Mucosa of stomach (tissue), 1 donor: ENCODE measurements around the gene EXOC2.
"Not testable (repeated sequence)": the region's sequence is repeated elsewhere in the genome, so short reads cannot be mapped to it uniquely, and the experiment has no call there.

Experiments
- H3K27me3 ChIP-seq: one replicate; pipeline ENCODE4 v1.7.0; 2013; ENCODE audit warnings: mild to moderate bottlenecking, low read length; ENCODE audit not compliant: control insufficient read depth, insufficient read depth
- H3K36me3 ChIP-seq: one replicate; pipeline ENCODE4 v1.7.0; 2013; ENCODE audit warnings: low read length; ENCODE audit not compliant: control insufficient read depth, insufficient read depth
- H3K4me1 ChIP-seq: one replicate; pipeline ENCODE4 v1.7.0; 2013; ENCODE audit warnings: mild to moderate bottlenecking, low read length; ENCODE audit not compliant: control insufficient read depth, insufficient read depth
- H3K4me3 ChIP-seq: one replicate; pipeline ENCODE4 v1.7.0; 2013; ENCODE audit warnings: low read length
- H3K9ac ChIP-seq: one replicate; pipeline ENCODE4 v1.7.0; 2013; ENCODE audit warnings: mild to moderate bottlenecking, low read length, moderate library complexity
- H3K9me3 ChIP-seq: one replicate; pipeline ENCODE4 v1.7.0; 2013; ENCODE audit warnings: mild to moderate bottlenecking, low read length, moderate library complexity; ENCODE audit not compliant: control insufficient read depth
- donor health status: Pancreatic carcinoma.

Gene EXOC2

DNA sequence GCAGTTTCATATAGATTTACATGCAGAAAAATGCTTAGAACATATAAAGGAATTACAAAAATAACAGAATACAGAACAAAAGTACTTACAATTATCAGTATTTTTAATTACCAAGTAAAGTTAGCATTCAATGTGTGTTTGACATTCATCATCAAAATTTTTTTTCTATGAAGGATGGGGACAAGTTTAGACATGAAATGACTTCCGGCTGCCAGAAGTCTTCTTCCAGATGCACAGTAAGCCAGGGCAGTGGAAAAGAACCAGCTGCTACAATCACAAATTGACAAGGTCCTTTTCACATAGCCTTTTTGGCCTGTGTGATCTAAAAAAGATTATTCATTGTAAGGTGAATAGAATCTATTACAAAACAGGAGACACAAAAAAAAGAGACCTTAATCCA, 109.8 kb downstream of the EXOC2 start:
- no peaks in the 10 kb centered on the region for H3K36me3 ChIP-seq
- H3K4me3 ChIP-seq: no peak overlapping the region
- no peaks in the 10 kb centered on the region for H3K4me1 ChIP-seq
- no peak overlapping the region for H3K9ac ChIP-seq
- H3K9me3 ChIP-seq: no peaks in the 10 kb centered on the region
- no peaks in the 10 kb centered on the region for H3K27me3 ChIP-seq

DNA sequence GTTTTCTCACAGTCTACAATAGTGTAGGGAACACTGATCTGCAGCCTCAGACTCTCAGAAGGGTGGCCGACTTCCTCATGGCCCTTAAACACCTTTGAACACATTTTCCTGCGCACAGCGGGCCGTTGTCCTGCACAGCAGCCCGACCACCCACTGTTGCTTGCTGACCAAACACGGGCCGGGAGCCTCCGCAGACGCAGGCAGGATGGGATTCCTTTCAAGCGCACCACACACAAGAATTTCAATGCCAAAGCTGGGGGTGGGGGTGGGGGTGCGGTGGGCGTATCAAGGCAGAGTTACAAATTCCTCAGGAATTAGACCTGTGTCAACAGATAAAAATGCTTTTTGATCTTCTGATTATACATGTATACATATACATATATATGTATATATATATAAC, 110.6 kb downstream of the EXOC2 start:
- Histone ChIP-seq H3K36me3 (no peaks in the 10 kb centered on the region), H3K4me1 (no peaks in the 10 kb centered on the region), H3K27me3 (no peaks in the 10 kb centered on the region), H3K4me3 (no peak overlapping the region), H3K9me3 (no peaks in the 10 kb centered on the region), H3K9ac (no peak overlapping the region)

DNA sequence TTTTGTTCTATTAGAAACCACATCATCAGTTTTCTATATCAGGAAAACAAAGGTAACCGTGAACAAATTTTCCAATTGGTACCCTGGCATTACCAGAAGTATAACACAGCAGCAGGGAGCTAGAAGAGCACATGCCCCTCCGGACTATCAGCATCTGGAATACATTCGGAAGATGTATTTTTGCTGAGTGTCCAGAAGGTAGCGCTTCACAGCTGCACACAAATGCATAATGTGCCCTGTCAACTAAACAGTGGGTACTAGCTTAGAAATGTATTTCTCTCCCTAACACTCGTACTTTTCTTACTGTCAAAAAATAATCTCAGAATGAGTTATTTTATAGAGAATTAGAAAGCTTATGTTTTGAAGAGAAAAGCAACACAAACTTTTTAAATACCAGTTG, 113.6 kb downstream of the EXOC2 start:
- Histone ChIP-seq H3K36me3 (no peaks in the 10 kb centered on the region), H3K4me3 (no peak overlapping the region), H3K9ac (no peak overlapping the region), H3K9me3 (no peaks in the 10 kb centered on the region), H3K27me3 (no peaks in the 10 kb centered on the region), H3K4me1 (peaks cover 2% of the 10 kb centered on the region)

DNA sequence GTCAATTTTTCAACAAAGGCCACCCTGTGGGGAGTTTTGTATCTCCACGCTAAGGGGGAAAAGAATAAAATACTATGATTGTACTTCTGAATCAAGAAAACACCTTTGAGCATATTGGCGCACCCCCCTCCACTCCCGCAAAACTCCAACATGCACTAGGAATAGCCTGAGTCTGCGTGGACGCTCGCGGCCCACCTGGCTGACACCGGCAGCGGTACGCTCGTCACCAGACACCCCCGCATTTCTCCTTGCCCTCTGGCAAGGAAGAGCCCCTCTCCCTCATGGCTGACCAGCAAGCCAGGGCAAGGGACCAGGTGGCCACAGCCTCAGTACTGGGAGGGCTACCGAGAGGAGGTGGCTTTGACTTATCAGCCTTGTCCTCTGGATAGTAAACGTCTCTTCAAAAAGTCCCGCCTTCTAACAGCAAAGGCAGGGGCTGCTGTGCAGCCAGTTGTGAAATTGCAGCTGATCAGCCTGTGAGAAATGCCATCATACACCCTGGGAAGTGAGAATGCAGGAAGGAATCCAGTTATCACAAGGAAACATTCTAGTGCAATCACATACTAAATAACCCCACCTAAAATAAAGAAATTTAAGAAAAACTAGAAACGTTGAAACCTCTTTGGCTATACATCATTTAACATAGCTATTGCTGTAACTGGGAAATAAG, 120.2 kb downstream of the EXOC2 start:
- H3K9ac ChIP-seq: no peak overlapping the region
- H3K9me3 ChIP-seq: no peaks in the 10 kb centered on the region
- no peaks in the 10 kb centered on the region for H3K36me3 ChIP-seq
- peaks cover 4% of the 10 kb centered on the region for H3K4me1 ChIP-seq
- no peak overlapping the region for H3K4me3 ChIP-seq
- no peaks in the 10 kb centered on the region for H3K27me3 ChIP-seq

DNA sequence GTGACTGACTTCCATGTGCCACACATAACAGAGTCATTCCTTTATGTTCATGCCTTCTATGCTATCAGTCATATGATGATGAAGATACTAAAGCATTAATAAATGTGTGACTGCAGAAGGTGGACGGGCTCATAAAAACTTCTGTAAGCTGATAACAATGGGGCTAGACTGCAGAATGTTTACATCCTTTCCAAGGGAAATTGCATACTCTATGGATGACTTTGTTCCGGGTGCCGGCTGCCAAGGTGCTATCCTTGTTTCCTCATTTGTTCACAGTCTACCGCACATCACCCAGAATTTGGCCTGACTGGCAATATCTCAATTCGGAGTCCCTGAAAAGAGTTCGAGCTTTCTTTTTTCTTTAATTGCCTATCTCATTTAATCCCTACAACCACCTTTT, 121.0 kb downstream of the EXOC2 start:
- Histone ChIP-seq H3K4me3 (no peak overlapping the region), H3K9me3 (no peaks in the 10 kb centered on the region), H3K9ac (no peak overlapping the region), H3K4me1 (peaks cover 4% of the 10 kb centered on the region), H3K36me3 (no peaks in the 10 kb centered on the region), H3K27me3 (no peaks in the 10 kb centered on the region)

DNA sequence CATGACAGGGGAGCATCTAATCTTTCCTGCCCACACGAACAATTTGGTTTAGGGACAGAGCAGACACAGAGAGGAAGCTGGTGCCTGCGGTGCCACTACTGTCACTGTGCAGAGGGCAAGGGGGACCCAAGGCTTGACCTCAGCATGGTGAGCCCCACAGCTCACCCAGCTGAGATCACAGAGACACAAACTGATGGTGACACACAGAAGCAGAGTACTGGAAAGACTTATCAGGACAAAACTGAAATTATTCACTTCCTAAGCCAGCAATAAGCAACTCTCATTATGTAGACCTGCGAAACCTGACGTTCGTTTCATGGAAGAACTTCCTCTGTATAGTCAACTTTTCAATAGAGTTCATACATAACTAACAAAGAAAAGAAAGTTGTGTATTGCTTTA, 122.1 kb downstream of the EXOC2 start:
- no peak overlapping the region for H3K9ac ChIP-seq
- peaks cover 4% of the 10 kb centered on the region for H3K4me1 ChIP-seq
- no peaks in the 10 kb centered on the region for H3K36me3 ChIP-seq
- no peaks in the 10 kb centered on the region for H3K9me3 ChIP-seq
- no peaks in the 10 kb centered on the region for H3K27me3 ChIP-seq
- H3K4me3 ChIP-seq: no peak overlapping the region

DNA sequence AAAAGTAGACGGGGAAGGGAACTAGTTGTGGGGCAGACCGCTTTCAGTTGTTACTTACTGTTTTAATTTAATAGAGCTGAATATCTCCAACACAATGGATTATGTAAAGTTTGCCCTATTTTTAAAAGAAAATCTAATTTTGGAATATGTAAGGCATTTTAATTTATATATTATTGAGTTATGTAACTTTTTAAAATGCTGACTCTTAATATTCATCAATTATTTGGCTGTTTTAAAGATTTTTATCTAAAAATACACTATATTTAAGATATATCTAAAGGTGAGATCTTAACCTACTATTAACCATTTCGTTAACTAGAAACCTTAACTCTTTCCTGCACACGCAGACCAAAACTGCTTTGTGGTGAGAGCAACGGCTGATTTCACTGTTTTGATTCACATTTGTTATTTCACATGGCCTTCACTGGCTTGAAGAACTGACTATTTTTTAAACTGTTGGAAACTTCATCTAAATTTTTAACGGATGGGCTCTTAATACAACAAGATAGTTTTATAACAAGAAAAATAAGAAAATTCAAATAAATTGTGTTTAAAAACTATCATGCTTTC, 123.9 kb downstream of the EXOC2 start:
- Histone ChIP-seq H3K4me1 (no peaks in the 10 kb centered on the region), H3K36me3 (no peaks in the 10 kb centered on the region)

DNA sequence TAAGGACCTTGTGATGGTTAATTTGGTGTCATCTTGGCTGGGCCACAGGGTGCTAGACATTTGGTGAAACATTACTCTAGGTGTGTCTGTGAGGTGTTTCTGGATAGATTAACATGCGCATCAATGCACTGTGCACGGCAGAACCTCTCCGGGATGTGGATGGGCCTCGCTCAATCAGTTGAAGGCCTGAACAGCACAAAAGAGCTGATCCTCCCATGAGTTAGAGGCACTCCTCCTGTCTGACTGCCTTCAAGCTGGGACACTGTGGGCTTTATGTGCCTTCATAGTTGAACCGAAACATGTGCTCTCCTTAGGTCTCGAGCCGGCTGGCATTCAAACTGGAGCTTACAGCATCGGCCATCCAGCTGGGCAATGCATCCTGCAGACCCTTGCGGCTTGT, 124.9 kb downstream of the EXOC2 start:
- H3K9me3 ChIP-seq: no peaks in the 10 kb centered on the region
- no peaks in the 10 kb centered on the region for H3K4me1 ChIP-seq
- H3K27me3 ChIP-seq: no peaks in the 10 kb centered on the region
- H3K9ac ChIP-seq: no peak overlapping the region
- H3K4me3 ChIP-seq: no peak overlapping the region
- H3K36me3 ChIP-seq: no peaks in the 10 kb centered on the region

More for the DNA sequence above, 123.9 kb downstream of the EXOC2 start:
- Histone ChIP-seq H3K4me3 (no peak overlapping the region), H3K9ac (no peak overlapping the region), H3K9me3 (no peaks in the 10 kb centered on the region), H3K27me3 (no peaks in the 10 kb centered on the region)

DNA sequence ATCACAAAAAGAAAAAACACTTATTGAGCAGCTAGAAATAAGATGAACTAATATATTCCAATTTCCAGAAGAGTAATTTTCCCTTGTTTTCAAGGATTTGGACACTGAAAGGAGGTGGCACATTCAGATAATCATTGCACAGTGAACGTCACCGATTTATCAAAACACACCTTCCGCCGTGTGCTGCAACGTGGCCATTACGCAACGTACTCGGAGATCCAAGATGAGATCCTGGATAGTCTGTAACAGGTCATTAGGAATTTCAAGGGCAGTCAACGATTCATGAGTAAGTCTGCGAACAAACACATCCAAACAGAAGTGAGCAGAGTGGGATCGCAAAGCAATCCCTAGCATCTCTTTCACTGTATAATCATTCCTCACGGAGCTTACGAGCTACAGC, 129.1 kb downstream of the EXOC2 start:
- Histone ChIP-seq H3K36me3 (no peaks in the 10 kb centered on the region), H3K4me3 (no peak overlapping the region), H3K9me3 (no peaks in the 10 kb centered on the region), H3K9ac (no peak overlapping the region), H3K27me3 (no peaks in the 10 kb centered on the region), H3K4me1 (no peaks in the 10 kb centered on the region)

DNA sequence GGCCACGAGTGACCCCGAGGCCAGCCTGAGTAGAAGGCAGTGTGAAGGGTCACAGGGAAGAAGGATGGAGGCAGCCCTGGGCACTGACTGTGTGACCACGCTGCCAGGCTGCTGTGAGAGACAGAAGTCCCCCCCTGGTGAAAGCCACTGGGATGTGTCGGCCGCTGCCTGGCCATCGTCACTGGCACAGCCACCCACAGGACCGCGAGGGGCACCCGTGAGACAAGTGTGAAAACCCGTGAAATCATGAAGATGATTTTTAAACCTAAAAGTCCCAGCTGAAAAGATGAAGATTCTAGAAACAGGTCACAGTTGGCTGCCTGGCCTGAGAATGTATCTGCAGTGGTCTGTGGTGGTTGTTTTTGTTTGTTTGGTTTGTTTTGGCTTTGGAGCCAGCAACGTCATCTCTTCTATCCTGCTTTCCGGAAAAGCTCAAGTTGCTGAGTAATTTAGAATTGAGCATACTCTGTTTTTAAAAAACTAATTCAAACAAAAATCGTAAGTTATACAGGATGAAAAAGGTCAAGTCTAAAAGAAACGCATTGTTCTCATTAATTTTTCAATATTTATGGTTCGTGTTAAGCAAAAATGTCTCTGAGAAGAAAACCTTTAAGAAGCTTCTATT, 130.8 kb downstream of the EXOC2 start:
- Histone ChIP-seq H3K9ac (no peak overlapping the region), H3K27me3 (no peaks in the 10 kb centered on the region), H3K4me3 (no peak overlapping the region), H3K36me3 (no peaks in the 10 kb centered on the region), H3K9me3 (no peaks in the 10 kb centered on the region), H3K4me1 (no peaks in the 10 kb centered on the region)

DNA sequence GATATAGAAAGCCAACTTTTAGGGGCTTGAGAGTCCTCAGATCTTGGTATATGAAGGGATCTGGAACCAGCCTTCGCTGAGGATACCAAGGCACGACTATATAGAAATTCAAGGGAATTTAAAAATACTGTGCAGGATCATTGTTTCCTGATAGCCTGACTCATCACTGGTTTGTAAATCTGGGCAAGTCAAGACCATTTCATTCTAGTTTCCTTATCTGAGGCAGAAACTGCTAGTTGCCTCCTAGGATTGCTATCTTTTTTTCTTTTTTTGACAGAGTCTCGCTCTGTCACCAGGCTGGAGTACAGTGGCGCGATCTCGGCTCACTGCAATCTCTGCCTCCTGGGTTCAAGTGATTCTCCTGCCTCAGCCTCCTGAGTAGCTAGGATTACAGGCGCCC, 131.6 kb downstream of the EXOC2 start:
- not testable (repeated sequence) for H3K9me3 ChIP-seq, H3K36me3 ChIP-seq, H3K4me1 ChIP-seq, H3K4me3 ChIP-seq, H3K9ac ChIP-seq, H3K27me3 ChIP-seq

DNA sequence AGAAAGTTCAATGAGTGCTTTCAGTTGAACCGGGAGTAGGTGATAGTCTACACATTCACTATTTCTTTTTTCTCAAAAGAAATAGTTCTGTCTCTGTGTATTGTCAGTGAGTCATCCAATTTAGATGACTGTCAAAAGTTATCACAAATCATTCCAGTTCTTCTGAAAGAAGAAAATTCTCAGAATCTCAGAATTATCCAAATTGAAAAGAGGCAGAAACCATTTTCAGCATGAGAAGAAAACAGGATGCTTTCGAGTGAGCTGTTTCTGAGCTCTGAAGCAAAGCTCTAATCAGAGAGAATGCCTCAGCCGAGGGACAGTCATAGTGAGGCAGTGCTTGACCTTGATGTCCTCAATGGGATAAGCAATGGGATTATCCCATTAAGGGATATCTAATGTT, 134.0 kb downstream of the EXOC2 start:
- Histone ChIP-seq H3K27me3 (no peaks in the 10 kb centered on the region), H3K9me3 (no peaks in the 10 kb centered on the region), H3K9ac (no peak overlapping the region), H3K4me1 (no peaks in the 10 kb centered on the region), H3K4me3 (no peak overlapping the region), H3K36me3 (no peaks in the 10 kb centered on the region)
